Activated CD4-positive, alpha-beta T cell treated with anti-CD3 and anti-CD28 coated beads, Interleukin-2, Interleukin-6, amounts not matched to agents 100 ng/mL and 50 ng/mL, durations not matched to agents 16 hours and 8 hours (primary cell): ENCODE data around the gene AVL9.
"Not testable (repeated sequence)": the region's sequence is repeated elsewhere in the genome, so short reads cannot be mapped to it uniquely, and the experiment has no call there.

Source experiments
- DNase-seq: peaks from one replicate; pipeline ENCODE4 v3.0.0-alpha.2; 2020

The AVL9 gene

DNA sequence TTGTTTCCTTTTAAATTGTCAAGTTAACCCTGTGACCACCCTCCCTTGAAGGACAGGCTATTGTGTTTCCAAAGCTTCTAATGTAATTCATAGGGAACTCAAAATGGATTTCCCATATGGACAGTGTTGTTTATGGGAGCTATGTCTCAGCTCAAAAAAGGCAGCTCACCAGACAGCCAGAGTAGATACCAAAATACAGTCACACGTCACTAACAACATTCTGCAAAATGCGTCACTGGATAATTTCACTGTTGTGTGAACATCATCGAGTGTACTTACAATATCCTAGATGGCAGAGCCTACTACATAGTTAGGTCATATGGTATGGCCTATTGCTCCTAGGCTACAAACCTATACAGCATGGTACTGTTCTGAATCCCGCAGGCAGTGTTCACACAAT is 97.4 kb downstream of the AVL9 start:
- no peak for DNase-seq

DNA sequence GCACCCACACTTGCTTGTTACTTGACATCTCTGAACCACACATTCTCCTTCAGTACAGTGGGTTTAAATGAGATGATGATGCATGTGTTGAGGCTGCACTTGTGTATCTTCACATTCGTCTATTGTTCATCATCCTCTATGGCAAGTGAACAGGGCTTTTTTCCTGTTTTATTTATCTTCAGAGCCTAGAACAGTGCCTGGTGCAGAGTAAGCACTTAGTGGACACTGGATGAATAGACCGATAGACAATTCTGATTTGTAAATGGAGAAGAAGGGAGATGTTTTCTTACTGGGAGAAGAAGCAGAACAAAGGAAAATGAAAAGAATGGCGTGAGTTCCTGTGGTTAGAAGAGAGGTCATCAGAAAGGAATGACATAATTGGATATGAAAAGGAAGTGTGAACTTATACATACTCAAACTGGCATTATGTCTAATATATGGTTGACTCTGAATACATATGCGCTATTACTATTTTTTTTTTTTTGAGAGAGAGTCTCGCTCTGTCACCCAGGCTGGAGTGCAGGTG is 99.7 kb downstream of the AVL9 start:
- DNase-seq, result no peak

DNA sequence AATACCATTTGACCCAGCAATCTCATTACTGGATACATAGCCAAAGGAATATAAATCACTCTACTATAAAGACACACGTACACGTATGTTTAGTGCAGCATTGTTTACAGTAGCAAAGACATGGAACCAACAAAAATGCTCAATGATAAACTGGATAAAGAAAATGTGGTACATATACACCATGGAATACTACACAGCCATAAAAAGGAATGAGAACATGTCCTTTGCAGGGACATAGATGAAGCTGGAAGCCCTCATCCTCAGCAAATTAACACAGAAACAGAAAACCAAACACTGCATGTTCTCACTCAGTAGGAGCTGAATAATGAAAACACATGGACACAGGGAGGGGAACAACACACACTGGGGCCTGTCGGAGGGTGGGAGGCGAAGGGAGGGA is 105.9 kb downstream of the AVL9 start:
- not testable (repeated sequence) for DNase-seq

DNA sequence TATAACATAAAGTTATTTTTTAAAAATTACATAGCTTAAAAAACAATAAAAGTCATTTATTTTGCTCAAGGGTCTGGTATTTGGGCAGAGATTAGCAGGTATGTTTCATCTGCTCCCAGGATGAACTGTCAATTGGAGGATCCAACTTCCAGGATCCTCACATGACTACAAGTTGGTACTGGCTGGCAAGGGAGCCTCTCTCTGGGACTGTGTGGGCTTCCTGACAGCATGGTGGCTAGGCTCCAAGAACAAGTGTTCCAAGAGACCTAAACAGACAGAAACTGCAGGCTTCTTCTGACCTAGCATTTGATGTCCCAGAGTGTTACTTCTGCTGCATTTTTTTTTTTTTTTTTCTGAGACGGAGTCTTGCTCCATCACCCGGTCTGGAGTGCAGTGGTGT is 107.2 kb downstream of the AVL9 start:
- no peak for DNase-seq

DNA sequence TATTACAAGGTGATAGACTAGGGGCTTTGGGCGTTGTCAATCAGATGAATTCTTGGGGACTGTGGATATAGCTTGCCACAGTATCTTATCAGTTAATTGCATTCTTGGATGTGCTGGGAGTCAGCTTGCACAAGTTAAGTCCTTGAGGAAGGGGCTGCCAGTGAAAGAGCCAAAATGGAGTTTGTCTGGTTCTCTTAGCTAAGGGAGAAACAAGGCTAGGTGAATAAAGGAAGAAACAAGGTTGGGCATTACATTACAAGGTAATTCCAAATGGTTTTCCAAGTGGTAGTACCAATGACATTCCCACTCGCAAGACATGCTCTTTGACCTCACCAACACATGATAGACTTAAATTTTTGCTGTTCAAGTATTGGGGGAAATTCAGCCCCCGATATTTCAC is 108.2 kb downstream of the AVL9 start:
- DNase-seq, result not testable (repeated sequence)

DNA sequence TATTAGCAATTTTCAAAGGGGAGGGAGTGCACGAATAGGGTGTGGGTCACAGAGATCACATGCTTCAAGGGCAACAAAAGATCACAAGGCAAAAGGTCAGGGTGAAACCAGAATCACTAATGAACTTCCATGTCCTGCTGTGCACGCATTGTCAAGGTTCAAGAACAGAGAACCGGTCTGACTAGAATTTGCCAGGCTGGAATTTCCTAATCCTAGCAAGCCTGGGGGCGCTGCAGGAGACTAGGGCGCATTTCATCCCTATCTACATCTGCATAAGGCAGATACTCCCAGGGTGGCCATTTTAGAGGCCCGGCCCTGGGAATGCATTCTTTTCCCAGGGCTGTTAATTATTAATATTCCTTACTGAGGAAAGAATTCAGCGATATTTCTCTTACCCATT is 108.8 kb downstream of the AVL9 start:
- not testable (repeated sequence) for DNase-seq

DNA sequence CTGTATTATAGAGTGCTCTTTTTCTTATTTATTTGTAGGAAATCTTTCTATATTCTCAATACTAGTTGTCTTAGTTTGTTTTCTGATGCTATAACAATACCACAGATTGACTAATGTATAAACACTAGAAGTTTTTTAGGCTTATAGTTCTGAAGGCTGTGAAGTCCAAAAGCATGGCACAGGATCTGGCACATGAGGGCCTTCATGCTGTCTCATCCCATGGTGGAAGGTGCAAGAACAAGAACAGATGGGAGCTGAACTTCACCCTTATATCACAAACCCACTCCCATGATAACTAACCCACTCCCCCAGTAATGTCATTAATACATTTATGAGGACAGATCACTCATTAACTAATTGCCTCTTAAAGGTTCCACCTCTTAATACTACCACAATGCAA is 109.7 kb downstream of the AVL9 start:
- no peak for DNase-seq

DNA sequence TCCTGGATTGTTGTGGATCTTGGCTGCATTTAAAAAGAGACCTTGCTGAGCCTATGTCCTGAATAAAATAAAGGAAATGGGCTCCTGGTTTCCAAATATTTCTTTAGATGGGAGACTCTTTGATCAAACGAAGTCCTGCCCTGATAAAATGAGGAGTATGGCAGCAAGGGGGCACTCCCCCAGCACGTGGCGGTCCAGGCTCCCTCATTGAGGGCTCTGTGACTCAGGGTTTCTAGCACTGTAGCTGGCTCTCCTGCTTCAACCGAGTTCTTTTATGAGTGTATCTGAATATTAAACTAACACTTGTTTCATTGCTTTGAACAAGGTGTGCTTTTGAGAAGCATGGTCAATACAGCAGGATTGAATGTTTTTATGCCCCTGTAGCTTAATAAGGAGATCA is 114.2 kb downstream of the AVL9 start:
- DNase-seq, result no peak

DNA sequence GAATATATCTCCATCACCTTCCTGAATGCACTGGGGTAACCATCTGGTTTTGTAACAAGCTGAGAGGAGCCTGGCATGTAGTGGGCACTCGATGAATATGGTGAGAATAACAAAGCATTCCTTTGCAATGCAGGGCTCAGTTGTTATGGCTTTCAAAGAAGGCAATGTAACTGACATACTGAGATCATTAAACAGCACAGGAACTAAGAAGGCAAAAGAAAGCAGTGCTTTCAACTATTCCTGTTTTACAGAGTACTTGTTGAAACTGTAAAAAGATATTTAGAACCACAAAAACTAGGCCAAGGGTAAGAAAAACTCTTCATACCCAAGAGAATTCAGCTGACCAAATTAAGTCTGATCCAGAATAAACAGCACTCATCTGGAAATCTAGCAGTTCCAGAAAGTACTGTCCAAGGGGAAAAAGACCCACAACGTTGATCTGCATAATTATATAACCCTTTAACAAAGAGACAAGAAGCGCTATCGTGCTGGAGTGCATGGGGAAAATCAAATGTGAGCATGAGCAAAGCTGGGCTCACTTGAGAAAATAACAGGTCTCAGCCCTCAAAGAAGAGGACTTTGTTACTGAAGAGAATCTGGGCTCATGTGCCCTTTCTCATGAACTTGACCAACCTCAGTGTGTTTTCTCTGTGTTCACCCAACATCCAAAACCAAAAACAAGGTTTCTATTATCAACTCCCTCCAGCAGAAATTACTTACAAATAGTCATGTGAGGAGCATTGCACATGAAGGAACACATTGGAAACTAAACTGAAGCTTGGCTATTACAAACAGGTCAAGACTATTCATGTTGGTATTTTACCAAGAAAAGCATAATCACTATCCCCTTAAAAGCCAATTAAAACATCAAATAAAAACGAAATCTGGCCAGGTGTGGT is 116.2 kb downstream of the AVL9 start:
- DNase-seq, result no peak

DNA sequence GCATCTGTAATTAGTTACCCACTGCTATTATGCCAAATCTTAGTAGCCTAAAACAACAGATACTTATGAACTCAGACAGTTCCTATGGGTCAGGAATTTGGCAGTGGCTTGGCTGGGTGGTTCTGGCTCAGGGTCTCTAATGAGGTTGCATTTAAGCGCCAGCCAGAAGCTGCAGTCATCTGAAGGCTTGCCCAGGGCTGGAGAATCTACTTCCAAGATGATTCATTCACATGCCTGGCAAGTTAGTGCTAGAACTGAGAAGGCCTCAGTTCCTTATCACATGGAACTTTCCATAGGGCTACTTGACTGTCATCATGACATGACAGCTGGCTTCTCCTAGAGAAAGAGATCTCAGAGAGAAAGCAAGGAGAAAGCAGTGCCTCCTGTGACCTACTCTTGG is 121.3 kb downstream of the AVL9 start:
- DNase-seq, result no peak

DNA sequence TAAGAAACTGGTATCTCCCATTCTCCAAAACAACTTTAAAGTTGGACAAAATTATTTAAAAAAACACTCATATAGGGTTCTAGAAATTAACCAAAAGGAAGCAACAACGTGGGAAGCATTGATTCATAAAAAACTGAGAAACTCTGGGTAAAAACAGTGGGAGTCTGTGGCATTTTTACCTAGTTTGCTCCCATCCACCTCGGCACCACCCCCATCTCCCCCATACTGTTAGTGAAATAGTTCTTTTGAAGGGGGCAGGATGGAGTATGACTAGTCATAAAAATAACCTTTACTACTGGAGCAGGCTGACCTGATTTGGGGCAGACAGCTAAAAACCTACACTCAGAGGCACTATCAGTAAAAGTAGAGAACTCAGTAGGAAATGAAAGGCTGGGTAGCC is 123.2 kb downstream of the AVL9 start:
- DNase-seq, result peak; percentile 2

DNA sequence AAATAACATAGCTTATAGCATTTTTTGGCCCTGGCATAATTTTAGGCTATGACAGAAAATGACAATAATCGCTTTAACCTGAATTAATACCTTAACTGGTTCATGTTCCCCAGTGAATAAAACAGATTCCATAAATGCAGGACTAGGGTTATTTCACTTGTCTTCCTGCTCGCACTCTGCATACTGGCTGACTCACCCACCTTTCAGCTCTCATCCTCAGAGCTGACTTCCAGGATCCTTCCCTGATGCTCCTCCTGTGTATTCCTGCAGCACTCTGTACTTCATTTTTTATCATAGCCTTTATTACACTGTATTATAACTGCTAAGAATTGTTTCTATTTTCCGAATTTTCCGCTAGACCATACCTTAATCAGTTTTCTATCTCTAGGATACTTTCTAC is 123.7 kb downstream of the AVL9 start:
- DNase-seq, result no peak

DNA sequence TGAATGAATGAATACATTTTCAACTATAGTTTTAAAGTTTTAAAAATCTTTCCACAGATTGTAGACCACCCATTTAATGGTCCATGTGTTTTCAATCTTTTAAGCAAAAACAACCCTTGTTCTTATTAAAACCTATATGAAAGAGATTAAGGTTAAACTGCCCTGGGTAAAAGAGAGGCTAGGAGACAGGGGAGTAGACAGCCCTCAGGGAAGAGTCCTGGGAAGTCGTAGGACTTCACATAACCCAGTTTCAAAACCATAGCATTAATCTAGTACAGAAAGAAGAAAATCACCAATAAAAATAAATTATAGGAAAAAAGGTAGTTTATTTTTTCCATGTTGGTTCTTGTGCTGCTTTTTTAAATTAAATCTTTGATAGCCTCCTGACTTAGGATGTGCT is 124.1 kb downstream of the AVL9 start:
- not testable (repeated sequence) for DNase-seq

DNA sequence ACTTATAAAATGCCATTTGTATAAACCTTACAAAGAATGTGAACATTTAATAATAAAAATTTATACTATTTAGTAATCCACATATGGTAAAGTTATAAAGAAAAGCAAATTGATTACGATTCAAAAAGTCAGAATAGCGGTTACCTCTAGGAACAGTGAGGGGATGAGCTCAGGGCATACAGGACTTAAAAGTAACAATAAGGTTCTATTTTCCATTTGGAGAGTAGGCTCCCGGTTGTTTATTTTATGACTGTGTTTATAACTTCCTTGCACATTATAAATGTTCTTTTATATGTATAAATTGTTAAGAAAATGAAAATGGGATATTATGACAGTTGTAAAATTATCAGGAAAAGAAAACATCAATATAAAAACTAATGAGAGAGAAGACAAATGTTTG is 135.7 kb downstream of the AVL9 start:
- no peak for DNase-seq

DNA sequence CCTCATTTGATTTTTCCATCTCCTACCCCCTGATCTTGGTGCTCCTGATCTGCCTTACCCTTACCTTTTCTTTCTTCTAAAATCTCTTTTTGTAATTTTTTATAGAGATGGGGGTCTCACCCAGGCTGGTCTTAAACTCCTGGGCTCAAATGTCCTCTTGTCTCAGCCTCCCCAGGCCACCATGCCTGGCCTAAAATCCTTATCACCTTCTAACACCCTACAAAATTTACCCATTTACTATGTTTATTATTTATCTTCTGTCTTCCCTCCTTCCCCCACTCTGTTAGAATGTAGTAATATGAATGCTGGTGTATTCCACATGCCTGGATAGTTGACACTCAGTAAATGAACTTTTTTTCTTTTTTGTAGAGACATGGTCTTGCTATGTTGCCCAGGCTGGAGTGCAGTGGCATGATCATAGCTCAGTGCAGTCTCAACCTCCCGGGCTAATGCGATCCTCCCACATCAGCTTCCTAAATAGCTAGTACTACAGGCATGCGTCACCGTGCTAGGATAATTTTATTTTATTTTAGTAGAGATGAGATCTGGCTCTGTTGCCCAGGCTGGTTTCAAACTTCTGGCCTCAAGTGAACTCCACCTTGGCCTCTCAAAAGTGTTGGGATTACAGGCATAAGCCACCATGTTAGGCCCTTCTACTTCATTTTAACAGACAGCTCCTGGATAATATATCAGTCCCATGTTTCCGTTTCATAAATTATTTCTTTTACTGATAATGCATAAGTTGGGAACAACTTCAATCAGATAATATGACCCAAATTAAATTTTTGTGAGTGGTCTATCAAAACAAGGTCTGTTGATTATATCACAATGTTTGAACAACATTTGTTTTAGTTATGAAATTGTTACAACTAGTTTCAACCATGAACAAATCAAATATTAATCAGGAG is 136.6 kb downstream of the AVL9 start:
- not testable (repeated sequence) for DNase-seq

DNA sequence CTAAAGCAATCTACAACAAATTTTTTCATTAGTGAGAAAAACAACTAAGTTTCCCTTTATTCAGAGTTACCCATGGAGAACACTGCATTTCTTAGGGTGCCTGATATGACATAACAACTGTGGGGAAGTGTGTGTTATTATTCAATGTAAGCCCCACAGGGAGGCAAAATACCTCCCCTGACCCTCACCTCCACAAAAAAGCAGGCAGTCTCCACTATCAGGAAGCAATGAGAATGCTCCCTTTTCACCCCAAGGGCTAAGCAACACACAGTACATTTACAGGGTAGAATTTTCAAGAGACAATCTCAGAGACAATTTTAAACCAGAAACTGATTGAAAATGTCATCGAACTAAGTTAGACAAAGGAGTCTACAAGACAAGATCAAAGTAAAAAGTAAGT is 138.2 kb downstream of the AVL9 start:
- not testable (repeated sequence) for DNase-seq

DNA sequence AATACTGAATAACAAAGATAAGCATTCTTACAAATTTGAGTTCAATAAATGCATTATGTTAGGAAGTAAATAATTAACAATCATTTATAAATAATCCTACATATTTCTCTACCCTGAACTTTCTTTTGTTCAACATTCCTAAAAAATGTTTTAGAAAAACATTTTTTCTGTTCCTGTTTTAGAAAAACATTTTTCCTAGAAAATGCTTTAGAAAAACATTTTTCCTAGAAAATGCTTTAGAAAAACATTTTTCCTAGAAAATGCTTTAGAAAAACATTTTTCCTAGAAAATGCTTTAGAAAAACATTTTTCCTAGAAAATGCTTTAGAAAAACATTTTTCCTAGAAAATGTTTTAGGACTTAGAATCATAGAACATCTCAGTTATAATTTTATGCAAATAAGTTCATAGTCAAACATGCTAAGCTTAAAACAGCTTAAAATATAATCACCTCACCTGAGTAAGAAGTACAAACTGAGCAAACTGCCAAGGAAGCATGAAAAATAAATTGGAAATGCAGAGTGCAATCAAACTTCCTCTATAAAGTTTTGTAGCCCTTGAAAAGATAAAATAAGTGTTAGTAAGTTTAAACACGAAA is 139.6 kb downstream of the AVL9 start:
- not testable (repeated sequence) for DNase-seq

DNA sequence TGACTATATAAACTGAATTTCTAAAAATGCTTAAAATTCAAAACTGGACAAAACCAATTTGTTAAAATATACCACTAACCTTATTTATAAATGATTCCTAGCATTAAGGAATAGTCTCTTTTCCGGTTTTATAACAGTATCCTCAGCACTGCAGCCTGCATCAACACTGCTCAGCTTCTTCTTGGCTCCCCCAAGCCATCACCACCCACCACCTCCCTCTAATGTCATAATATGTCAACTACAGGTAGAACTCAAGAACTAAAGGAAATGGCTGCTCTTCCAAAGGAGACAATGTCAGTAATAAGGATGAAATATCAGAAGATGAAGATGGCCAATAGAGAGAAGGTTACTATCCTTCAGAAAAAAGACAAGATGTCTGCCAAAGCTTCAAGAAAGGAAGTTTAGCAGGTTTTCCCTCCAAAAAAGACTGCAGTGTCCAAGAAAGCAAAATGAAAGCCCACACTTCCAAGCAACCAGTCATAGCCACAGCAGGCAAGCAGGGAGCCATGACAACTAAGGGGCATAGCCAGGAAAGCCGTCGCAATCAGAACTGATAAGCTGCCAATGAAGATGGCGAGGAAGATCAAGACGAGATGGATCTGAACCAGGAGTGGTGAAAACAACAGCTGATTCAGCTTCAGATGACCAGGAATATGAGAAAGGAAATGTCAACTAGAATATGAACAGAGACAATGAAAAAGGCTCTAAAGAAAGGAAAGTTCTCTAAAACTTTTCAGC is 141.6 kb downstream of the AVL9 start:
- not testable (repeated sequence) for DNase-seq

DNA sequence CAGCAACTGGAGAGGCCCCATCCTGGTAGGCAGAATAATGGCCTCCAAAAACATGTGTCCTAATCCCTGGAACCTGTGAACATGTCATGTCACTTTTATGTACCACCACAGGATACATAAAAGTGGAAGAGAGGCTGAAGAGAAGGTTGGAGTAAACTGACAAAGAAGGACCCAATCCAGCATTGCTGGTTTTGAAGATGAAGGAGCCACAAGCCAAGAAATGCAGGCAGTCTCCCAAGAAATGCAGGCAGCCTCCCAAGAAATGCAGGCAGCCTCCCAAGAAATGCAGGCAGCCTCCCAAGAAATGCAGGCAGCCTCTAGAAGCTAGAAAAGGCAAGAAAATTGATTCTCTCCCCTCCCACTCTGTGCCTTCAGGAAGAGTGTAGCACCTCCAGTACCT is 142.3 kb downstream of the AVL9 start:
- DNase-seq, result not testable (repeated sequence)
